ENCODE measurements around the gene RSL1D1.

RSL1D1 gene

DNA sequence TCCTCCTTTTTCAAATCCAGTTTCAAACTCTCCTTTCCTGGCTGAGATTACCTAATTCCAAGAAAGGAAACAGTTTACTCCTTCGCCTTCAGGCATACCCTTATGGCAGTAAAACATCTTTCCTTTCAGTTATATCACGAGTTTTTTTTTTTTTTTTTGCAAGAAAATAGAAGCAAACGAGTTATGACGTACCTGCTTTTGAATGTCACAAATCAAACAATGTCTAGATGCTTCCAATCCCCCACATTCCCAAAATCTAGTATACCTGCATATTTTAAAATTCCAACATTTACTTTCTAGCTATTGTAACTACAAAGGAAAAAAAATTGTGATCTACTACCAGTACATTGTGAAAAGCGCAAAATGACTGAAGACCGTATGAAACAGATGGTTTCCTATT is 35.5 kb upstream of the RSL1D1 start:
- in situ Hi-C loops (cut with MboI; ENCODE audit: low pct_unique_long_range_greater_than_20kb, low sequenced_read_pairs, unreplicated experiment) = no loop called here
- no peak for DNase-seq (ENCODE audit: low spot score)
- TF ChIP-seq, protein P1, sequence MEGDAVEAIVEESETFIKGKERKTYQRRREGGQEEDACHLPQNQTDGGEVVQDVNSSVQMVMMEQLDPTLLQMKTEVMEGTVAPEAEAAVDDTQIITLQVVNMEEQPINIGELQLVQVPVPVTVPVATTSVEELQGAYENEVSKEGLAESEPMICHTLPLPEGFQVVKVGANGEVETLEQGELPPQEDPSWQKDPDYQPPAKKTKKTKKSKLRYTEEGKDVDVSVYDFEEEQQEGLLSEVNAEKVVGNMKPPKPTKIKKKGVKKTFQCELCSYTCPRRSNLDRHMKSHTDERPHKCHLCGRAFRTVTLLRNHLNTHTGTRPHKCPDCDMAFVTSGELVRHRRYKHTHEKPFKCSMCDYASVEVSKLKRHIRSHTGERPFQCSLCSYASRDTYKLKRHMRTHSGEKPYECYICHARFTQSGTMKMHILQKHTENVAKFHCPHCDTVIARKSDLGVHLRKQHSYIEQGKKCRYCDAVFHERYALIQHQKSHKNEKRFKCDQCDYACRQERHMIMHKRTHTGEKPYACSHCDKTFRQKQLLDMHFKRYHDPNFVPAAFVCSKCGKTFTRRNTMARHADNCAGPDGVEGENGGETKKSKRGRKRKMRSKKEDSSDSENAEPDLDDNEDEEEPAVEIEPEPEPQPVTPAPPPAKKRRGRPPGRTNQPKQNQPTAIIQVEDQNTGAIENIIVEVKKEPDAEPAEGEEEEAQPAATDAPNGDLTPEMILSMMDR (IDR thresholded peaks at IDR 0.05; ENCODE audit: extremely low read depth, insufficient read depth, missing control alignments) = no peak

DNA sequence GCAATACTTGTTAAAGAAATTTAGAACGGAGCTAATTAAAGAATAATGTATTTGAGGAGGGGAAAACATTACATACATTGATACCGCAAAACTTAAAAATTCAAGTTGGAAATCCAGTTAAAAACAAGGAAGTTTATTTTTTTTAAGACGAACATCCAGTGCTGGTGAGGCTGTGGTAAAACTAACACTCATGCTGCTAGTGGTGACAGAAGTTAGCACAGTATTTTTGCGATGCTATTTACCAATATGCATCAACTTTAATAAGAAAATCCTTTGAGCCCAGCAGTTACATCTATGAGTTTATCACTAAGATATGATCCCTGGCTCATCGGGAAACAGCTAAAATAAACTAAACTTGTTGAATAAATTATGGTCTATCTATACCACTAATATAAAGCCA is 32.7 kb upstream of the RSL1D1 start:
- TF ChIP-seq, protein P1 (IDR thresholded peaks at IDR 0.05; ENCODE audit: extremely low read depth, insufficient read depth, missing control alignments) = no peak
- in situ Hi-C loops (cut with MboI; ENCODE audit: low pct_unique_long_range_greater_than_20kb, low sequenced_read_pairs, unreplicated experiment) = no loop called here
- DNase-seq (ENCODE audit: low spot score) = no peak

- TF ChIP-seq, protein P1 (IDR thresholded peaks at IDR 0.05; ENCODE audit: extremely low read depth, insufficient read depth, missing control alignments) = no peak
- no peak for DNase-seq (ENCODE audit: low spot score)
- in situ Hi-C loops (cut with MboI; ENCODE audit: low pct_unique_long_range_greater_than_20kb, low sequenced_read_pairs, unreplicated experiment) = no loop called here
These were observed 28.7 kb upstream of the RSL1D1 start for GRCh38 chr16:11880007-11880406.

GRCh38 chr16:11877374-11877773 is 26.0 kb upstream of the RSL1D1 start:
- no peak for DNase-seq (ENCODE audit: low spot score)
- in situ Hi-C loops (cut with MboI; ENCODE audit: low pct_unique_long_range_greater_than_20kb, low sequenced_read_pairs, unreplicated experiment) = no loop called here
- TF ChIP-seq, protein P1 (IDR thresholded peaks at IDR 0.05; ENCODE audit: extremely low read depth, insufficient read depth, missing control alignments) = no peak

GRCh38 chr16:11876306-11876705 is 25.0 kb upstream of the RSL1D1 start:
- no peak for DNase-seq (ENCODE audit: low spot score)
- in situ Hi-C loops (cut with MboI; ENCODE audit: low pct_unique_long_range_greater_than_20kb, low sequenced_read_pairs, unreplicated experiment) = no loop called here
- TF ChIP-seq, protein P1 (IDR thresholded peaks at IDR 0.05; ENCODE audit: extremely low read depth, insufficient read depth, missing control alignments) = no peak

DNA sequence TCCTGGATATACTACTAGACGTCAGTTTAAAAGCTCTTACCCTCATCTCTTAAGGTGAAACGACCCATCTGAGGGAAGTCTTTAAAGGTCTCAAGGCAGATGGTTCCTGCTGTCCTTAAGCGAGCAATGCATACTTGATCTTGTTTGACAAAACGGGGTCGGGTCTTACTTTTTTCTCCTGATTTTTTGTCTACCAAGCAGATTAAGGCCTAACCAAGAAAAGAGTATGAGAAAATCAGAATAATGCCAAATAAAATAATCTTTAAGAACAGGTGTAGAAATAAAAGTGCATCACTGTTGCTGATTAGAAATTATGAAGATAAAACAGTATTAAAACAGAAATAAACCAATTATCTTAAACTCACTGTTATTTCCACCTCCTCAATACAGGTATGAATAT is 24.4 kb upstream of the RSL1D1 start:
- DNase-seq (ENCODE audit: low spot score) = no peak
- in situ Hi-C loops (cut with MboI; ENCODE audit: low pct_unique_long_range_greater_than_20kb, low sequenced_read_pairs, unreplicated experiment) = no loop called here
- TF ChIP-seq, protein P1 (IDR thresholded peaks at IDR 0.05; ENCODE audit: extremely low read depth, insufficient read depth, missing control alignments) = no peak

DNA sequence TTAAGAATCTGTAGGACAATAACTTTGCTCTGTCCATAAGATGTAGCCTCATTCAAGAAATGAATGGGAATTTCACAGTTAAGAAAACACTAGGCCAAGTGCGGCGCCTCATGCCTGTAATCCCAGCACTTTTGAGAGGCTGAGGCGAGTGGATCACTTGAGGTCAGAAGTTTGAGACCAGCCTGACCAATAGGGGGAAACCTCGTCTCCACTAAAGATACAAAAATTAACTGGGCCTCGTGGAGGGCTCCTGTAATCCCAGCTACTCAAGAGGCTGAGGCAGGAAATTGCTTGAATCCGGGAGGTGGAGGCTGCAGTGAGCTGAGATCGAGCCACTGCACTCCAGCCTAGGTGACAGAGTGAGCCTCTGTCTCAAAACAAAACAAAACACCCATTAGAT is 19.9 kb upstream of the RSL1D1 start:
- in situ Hi-C loops (cut with MboI; ENCODE audit: low pct_unique_long_range_greater_than_20kb, low sequenced_read_pairs, unreplicated experiment) = loop anchor here (25.0 kb wide), 1 partner anchor 191 kb away; no protein-coding TSS in a partner anchor
- DNase-seq (ENCODE audit: low spot score) = no peak
- TF ChIP-seq, protein P1 (IDR thresholded peaks at IDR 0.05; ENCODE audit: extremely low read depth, insufficient read depth, missing control alignments) = no peak

All from GM13977 (cell line).